ENCODE data around the gene MCF2L. TPM values are rescaled to one million over a fixed set of nuclear protein-coding genes. Genes with fewer than 3 reads are reported as not detected.
"Not testable (repeated sequence)": the region's sequence is repeated elsewhere in the genome, so short reads cannot be mapped to it uniquely, and the experiment has no call there.

Gene MCF2L
- total RNA-seq, 4 donors from 2014 or later: 62.1 to 186 (median 91.3) TPM

DNA sequence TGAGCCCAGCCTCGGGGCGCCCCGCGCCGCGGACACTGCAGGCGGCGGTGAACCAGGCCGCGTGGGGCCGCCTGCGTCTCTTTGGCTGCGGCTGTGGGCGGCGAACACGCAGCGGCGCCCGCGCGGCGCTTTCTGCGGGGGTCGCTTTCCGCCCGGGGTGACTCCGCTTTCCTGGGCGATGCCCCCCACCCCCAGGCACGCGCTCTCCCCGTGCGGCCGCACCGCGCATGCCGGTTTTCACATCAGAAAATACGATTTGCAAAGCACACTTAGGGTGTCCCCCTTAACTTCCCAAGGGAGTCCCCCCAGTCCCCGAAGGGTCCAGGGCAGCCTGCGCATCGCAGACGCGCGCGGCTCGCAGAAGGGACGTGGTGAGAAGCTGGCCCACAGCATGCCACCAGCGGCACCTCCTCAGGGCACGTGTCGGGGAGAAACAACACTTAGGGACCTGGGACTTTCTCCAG, 141.9 kb downstream of the MCF2L start:
- 34% methylated on average over 36 of the region's 49 CpGs; no CpG with 5 or more reads in 1 of the 2 donors for WGBS, 2 donors (ENCODE audit: low coverage in 1 of 2)
- H3K27ac ChIP-seq: no peak overlapping the region
- no peaks in the 10 kb centered on the region for H3K36me3 ChIP-seq
- DNase-seq: peak; percentile 1
- intact Hi-C loops (cut with DNase I; ENCODE audit: low total_unique reads) (no loop called here), in situ Hi-C loops (cut with MboI; ENCODE audit: low pct_ligation_motif_present in 1 of 4, low pct_unique_long_range_greater_than_20kb in 1 of 4, low sequenced_read_pairs in 3 of 4) (no loop called here)
- peaks cover 0 to 16% (median 13%) of the 10 kb centered on the region in 4 donors for H3K4me1 ChIP-seq
- H3K4me3 ChIP-seq: peak overlapping the region in 2 of 4 donors; percentile 32 to 48
- TF ChIP-seq POLR2A (IDR thresholded peaks at IDR 0.05) (no peak), EP300 (IDR thresholded peaks at IDR 0.05; ENCODE audit: low read depth) (no peak), POLR2AphosphoS5 (IDR thresholded peaks at IDR 0.05) (no peak)
- TF ChIP-seq, protein P1, sequence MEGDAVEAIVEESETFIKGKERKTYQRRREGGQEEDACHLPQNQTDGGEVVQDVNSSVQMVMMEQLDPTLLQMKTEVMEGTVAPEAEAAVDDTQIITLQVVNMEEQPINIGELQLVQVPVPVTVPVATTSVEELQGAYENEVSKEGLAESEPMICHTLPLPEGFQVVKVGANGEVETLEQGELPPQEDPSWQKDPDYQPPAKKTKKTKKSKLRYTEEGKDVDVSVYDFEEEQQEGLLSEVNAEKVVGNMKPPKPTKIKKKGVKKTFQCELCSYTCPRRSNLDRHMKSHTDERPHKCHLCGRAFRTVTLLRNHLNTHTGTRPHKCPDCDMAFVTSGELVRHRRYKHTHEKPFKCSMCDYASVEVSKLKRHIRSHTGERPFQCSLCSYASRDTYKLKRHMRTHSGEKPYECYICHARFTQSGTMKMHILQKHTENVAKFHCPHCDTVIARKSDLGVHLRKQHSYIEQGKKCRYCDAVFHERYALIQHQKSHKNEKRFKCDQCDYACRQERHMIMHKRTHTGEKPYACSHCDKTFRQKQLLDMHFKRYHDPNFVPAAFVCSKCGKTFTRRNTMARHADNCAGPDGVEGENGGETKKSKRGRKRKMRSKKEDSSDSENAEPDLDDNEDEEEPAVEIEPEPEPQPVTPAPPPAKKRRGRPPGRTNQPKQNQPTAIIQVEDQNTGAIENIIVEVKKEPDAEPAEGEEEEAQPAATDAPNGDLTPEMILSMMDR (IDR thresholded peaks at IDR 0.05): no peak
- H3K27me3 ChIP-seq: peaks cover 22% of the 10 kb centered on the region
- no peaks in the 10 kb centered on the region for H3K9me3 ChIP-seq

DNA sequence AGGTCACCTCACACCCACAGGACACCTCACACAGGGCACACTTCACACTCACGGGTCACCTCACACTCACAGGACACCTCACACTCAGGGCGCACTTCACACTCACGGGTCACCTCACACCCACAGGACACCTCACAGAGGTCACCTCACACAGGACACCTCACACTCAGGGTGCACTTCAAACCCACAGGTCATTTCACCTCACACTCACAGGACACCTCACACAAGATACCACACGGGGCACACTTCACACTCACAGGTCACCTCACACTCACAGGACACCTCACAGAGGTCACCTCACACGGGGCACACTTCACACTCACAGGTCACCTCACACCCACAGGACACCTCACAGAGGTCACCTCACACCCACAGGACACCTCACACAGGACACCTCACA, 142.8 kb downstream of the MCF2L start:
- Histone ChIP-seq H3K27me3 (peaks cover 22% of the 10 kb centered on the region), H3K4me1 (peaks cover 0 to 16% (median 13%) of the 10 kb centered on the region in 4 donors)
- H3K4me3 ChIP-seq; H3K36me3 ChIP-seq; in situ Hi-C loops (cut with MboI; ENCODE audit: low pct_ligation_motif_present in 1 of 4, low pct_unique_long_range_greater_than_20kb in 1 of 4, low sequenced_read_pairs in 3 of 4); intact Hi-C loops (cut with DNase I; ENCODE audit: low total_unique reads); H3K27ac ChIP-seq; DNase-seq; H3K9me3 ChIP-seq: not testable (repeated sequence)
- WGBS, 2 donors (ENCODE audit: low coverage in 1 of 2): 84 to 100% methylated on average over 1 to 5 of the region's 5 CpGs

DNA sequence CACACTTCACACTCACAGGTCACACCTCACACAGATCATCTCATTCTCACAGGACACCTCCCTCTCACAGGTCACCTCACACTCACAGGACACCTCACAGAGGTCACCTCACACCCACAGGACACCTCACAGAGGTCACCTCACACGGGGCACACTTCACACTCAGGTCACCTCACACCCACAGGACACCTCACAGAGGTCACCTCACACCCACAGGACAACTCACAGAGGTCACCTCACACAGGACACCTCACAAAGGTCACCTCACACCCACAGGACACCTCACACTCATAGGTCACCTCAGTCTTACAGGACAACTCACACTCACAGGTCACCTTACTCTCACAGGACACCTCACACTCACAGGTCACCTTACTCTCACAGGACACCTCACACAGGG, 143.5 kb downstream of the MCF2L start:
- intact Hi-C loops (cut with DNase I; ENCODE audit: low total_unique reads); H3K27ac ChIP-seq; H3K9me3 ChIP-seq; in situ Hi-C loops (cut with MboI; ENCODE audit: low pct_ligation_motif_present in 1 of 4, low pct_unique_long_range_greater_than_20kb in 1 of 4, low sequenced_read_pairs in 3 of 4); H3K4me3 ChIP-seq; H3K36me3 ChIP-seq; DNase-seq: not testable (repeated sequence)
- Histone ChIP-seq H3K4me1 (peaks cover 0 to 16% (median 13%) of the 10 kb centered on the region in 4 donors), H3K27me3 (peaks cover 22% of the 10 kb centered on the region)
- WGBS, 2 donors (ENCODE audit: low coverage in 1 of 2): 52% methylated on average over 1 of the region's 1 CpG; no CpG with 5 or more reads in 1 of the 2 donors

DNA sequence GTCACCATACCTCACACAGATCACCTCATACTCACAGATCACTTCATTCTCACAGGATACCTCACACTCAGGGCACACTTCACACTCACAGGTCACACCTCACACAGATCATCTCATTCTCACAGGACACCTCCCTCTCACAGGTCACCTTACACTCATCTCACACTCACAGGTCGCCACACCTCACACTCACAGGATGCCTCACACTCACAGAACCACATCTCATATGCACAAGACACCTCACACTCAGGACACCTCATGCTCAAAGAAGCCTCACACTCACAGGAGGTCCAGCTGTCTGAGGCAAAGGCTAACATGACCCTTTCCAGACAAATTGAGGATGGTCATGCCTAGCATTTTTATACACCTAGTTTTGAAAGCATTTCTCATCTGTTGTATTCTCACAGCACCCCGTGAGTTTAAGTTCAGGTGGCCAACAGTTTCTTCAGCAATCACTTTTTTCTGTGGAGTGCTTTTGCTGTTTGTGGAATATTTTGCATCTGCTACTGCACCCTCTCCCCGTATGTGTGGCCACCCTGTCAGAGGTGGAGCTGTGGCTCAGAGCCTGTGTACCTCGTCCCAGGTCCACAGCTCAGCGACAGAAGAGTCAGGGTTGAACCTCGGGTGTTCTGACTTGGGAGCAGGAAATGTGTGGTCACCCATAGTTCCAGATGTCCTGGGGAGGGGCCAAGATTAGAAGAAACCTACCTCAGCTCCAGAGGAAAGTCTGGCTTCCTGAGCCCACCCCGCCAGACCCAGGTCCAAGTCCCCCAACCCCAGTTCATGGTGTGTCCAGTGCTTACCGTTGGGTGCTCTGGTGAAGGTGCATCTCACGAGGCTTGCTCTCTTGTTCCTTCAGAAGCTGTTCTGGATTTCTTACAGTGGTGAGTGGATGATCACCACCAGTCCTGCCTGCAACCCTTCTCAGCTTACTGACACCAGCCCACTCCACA, 144.2 kb downstream of the MCF2L start:
- peaks cover 0 to 16% (median 13%) of the 10 kb centered on the region in 4 donors for H3K4me1 ChIP-seq
- no peak overlapping the region for H3K27ac ChIP-seq
- 51 to 56% methylated on average over 3 to 9 of the region's 9 CpGs for WGBS, 2 donors (ENCODE audit: low coverage in 1 of 2)
- no peak overlapping the region for H3K4me3 ChIP-seq
- peaks cover 22% of the 10 kb centered on the region for H3K27me3 ChIP-seq
- in situ Hi-C loops (cut with MboI; ENCODE audit: low pct_ligation_motif_present in 1 of 4, low pct_unique_long_range_greater_than_20kb in 1 of 4, low sequenced_read_pairs in 3 of 4) (no loop called here), intact Hi-C loops (cut with DNase I; ENCODE audit: low total_unique reads) (no loop called here)
- peak; percentile 0 for DNase-seq
- H3K36me3 ChIP-seq: no peaks in the 10 kb centered on the region
- TF ChIP-seq POLR2A (IDR thresholded peaks at IDR 0.05): no peak
- H3K9me3 ChIP-seq: no peaks in the 10 kb centered on the region

DNA sequence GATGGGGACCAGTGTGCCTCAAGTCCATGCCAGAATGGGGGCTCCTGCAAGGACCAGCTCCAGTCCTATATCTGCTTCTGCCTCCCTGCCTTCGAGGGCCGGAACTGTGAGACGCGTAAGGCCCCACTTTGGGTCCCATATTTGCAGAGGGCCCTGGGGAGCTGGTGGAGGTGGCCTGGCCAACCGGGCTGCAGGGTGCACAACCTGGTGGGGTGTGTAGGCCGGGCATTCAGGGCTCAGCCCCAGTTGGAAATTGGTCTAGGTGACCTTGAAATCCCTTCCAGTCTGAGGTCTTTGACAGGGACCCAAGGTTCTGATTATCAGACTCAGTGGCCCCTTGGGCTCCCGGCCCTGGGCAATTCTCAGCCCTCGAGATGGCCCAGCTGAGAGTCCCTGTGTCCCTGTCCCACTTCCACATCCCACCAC, 144.8 kb downstream of the MCF2L start:
- Histone ChIP-seq H3K4me1 (peaks cover 0 to 16% (median 13%) of the 10 kb centered on the region in 4 donors), H3K27me3 (peaks cover 22% of the 10 kb centered on the region), H3K36me3 (no peaks in the 10 kb centered on the region), H3K27ac (no peak overlapping the region), H3K9me3 (no peaks in the 10 kb centered on the region), H3K4me3 (no peak overlapping the region)
- intact Hi-C loops (cut with DNase I; ENCODE audit: low total_unique reads): no loop called here
- 67 to 83% methylated on average over 2 to 8 of the region's 8 CpGs for WGBS, 2 donors (ENCODE audit: low coverage in 1 of 2)
- peak; percentile 0 for DNase-seq
- no peak for TF ChIP-seq POLR2A (IDR thresholded peaks at IDR 0.05)
- in situ Hi-C loops (cut with MboI; ENCODE audit: low pct_ligation_motif_present in 1 of 4, low pct_unique_long_range_greater_than_20kb in 1 of 4, low sequenced_read_pairs in 3 of 4): no loop called here

All from transverse colon (tissue), 4 donors.